Measurements from ENCODE around the gene ERMAP.

The ERMAP gene, protein sequence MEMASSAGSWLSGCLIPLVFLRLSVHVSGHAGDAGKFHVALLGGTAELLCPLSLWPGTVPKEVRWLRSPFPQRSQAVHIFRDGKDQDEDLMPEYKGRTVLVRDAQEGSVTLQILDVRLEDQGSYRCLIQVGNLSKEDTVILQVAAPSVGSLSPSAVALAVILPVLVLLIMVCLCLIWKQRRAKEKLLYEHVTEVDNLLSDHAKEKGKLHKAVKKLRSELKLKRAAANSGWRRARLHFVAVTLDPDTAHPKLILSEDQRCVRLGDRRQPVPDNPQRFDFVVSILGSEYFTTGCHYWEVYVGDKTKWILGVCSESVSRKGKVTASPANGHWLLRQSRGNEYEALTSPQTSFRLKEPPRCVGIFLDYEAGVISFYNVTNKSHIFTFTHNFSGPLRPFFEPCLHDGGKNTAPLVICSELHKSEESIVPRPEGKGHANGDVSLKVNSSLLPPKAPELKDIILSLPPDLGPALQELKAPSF

DNA sequence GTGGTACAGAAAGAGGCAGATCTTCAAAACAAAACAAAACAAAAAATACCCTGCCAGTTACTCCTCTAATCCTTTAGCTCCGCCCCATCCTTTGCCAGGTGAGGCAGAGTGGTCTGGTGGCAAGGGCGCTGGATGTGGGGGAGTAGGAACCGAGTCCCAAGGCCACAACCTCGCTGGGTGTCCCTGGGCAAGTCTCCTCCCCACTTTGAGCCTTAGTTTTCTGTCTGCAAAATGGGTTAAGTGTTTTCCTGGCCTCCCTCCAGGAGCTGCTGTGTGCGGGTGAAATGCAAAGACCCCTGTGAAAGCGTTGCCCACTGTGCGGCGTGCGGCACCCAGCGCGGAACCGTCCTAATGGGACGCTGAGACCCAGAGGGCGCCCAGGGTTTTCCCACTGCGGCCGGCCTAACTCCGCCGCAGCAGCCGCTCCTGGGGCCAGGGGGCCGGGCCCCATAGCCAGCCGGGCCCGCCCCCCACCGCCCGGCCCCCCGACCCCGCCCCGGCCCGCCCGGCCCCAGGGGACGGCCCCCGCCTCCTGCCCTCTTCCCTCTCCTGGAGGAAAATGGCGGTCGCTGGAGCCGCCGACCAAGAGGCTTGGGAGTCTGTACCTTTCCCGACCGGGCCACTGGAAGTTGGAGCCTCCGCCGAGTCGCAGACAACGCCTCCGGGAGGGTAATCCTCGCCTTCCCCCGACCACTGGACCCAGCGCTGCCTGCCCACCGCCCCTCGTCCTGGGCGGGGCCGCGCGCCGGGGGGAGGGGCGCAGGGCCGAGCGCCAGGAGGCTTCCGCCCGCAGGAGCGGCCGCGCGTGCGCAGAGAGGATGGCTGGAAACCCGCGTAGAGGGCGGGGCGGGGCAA is at the start of gene ERMAP, which contains the start of gene SVBP:
ERMAP (plus strand) TSS at position 538 of the 855 bp plus-strand sequence. CDS start 13,327 bp downstream, outside the sequence.
SVBP (minus strand) TSS at position 813 of the 855 bp plus-strand sequence. CDS start 853 bp downstream, outside the sequence.
- in situ Hi-C loops (cut with HindIII; ENCODE audit: low sequenced_read_pairs) = no loop called here
- DNase-seq (ENCODE audit: low read depth) = peak; percentile 45
- peak within 1 kb of the TSS; percentile 71 for H3K4me3 ChIP-seq (ENCODE audit: low read depth, low read length)
- TF ChIP-seq, protein P1, sequence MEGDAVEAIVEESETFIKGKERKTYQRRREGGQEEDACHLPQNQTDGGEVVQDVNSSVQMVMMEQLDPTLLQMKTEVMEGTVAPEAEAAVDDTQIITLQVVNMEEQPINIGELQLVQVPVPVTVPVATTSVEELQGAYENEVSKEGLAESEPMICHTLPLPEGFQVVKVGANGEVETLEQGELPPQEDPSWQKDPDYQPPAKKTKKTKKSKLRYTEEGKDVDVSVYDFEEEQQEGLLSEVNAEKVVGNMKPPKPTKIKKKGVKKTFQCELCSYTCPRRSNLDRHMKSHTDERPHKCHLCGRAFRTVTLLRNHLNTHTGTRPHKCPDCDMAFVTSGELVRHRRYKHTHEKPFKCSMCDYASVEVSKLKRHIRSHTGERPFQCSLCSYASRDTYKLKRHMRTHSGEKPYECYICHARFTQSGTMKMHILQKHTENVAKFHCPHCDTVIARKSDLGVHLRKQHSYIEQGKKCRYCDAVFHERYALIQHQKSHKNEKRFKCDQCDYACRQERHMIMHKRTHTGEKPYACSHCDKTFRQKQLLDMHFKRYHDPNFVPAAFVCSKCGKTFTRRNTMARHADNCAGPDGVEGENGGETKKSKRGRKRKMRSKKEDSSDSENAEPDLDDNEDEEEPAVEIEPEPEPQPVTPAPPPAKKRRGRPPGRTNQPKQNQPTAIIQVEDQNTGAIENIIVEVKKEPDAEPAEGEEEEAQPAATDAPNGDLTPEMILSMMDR (IDR thresholded peaks at IDR 0.05; ENCODE audit: low read depth, low read length, missing control alignments) = no peak

DNA sequence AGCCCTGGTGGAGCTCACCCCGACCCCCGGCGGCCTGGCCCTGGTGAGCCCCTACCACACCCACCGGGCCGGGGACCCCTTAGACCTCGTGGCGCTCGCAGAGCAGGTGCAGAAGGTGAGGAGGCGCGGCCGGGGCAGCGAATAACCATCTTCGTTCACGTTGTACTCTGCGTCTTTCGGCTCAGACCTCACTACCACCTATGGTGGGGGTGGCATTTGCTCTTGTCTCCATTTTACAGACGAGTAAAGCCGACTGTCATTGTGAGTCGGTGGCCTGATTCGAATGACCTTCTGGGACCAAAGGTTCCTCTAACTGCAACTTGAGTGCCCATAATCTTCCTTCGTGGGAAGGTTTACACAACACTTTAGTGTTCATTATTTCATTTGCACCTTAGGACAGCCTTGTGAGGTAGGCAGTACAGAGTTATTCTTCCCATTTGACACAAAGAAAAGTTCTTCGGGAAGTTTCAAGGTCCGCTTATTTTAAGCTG is 49.4 kb upstream of the ERMAP start:
- TF ChIP-seq, protein P1 (IDR thresholded peaks at IDR 0.05; ENCODE audit: low read depth, low read length, missing control alignments) = no peak
- H3K4me3 ChIP-seq (ENCODE audit: low read depth, low read length) = peak overlapping the region; percentile 69
- DNase-seq (ENCODE audit: low read depth) = no peak
- in situ Hi-C loops (cut with HindIII; ENCODE audit: low sequenced_read_pairs) = no loop called here

DNA sequence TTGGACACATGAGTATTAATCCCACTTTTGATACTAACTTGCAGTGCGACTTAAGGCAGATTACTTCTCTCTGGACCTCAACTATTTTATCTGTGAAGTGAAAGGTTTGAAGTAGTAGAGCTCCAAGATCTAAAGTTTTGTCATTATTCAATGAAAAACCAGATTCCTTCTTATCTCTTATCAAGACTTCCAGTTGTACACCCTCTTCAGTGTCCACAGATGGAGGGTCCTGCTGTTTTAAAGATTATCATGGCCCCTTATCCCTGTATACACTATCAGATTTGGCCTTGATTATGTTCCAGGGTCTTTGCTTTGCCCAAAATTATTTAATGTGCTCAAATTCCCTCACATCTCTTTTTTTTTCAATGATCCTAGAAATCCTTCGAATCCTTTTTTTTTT is 48.8 kb upstream of the ERMAP start:
- in situ Hi-C loops (cut with HindIII; ENCODE audit: low sequenced_read_pairs) = no loop called here
- TF ChIP-seq, protein P1 (IDR thresholded peaks at IDR 0.05; ENCODE audit: low read depth, low read length, missing control alignments) = no peak
- peak overlapping the region; percentile 69 for H3K4me3 ChIP-seq (ENCODE audit: low read depth, low read length)
- no peak for DNase-seq (ENCODE audit: low read depth)

DNA sequence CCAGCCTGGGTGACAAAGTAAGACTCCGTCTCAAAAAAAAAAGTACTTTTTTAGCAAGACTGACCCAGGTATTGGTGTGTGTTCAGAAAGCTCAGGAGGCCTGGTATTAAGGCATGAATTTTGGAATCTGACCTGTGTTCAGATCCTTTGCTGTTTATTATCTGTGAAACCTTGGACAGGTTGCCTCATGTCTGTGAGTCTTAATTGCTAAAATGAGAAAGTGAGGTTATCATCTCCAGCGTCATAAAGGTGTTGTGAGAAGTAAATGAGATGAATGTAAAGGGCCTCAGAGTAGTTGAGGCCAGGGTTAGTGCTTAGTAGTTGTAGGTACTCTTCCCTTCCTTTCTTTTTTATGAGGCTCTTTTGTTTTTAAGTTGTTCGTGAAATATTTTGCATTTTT is 47.1 kb upstream of the ERMAP start:
- in situ Hi-C loops (cut with HindIII; ENCODE audit: low sequenced_read_pairs) = no loop called here
- DNase-seq (ENCODE audit: low read depth) = no peak
- TF ChIP-seq, protein P1 (IDR thresholded peaks at IDR 0.05; ENCODE audit: low read depth, low read length, missing control alignments) = no peak
- H3K4me3 ChIP-seq (ENCODE audit: low read depth, low read length) = no peak overlapping the region

DNA sequence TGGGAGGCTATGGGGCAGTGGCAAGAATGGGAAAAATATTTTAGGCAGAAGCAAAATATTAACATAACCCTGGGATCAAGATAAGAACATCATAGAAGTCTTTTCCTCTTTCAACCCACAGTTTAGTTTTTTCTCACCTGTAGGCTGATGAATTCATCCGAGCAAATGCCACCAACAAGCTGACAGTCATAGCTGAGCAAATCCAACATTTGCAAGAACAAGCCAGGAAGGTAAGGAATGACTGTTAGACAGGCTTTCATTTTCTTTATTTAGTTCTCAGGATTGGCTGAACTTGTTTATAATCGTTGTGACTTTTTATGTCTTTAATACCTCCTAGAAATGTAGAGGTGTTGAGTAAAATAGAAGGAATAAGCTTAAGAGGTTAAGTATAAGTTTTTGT is 43.5 kb upstream of the ERMAP start:
- no peak for DNase-seq (ENCODE audit: low read depth)
- H3K4me3 ChIP-seq (ENCODE audit: low read depth, low read length) = no peak overlapping the region
- in situ Hi-C loops (cut with HindIII; ENCODE audit: low sequenced_read_pairs) = no loop called here
- TF ChIP-seq, protein P1 (IDR thresholded peaks at IDR 0.05; ENCODE audit: low read depth, low read length, missing control alignments) = no peak

DNA sequence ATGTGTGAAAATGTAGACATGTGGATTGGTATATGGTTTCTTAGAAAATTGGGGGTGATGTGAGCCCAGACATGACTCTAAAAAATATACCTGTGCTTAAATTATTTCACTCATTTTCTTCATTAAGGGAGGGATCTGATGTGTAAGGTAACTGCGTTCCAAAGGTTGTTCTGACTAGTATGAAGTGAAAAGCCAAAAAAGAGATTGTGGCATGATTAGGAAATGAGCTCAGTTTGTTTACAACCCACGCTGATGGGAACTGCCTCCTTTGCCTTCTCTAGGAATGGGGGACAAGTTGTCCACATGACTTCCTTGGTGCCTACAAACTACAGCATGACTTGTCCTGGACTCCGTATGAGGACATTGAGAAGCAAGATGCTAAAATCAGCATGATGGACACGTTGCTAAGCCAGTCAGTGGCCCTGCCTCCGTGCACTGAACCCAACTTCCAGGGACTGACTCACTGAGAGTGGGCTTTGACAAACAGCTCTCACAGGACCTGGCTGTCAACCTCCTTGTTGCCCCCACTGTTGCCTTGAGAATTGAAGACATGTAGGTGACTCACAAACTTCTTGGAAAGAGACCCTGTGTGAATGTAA is 41.9 kb upstream of the ERMAP start:
- TF ChIP-seq, protein P1 (IDR thresholded peaks at IDR 0.05; ENCODE audit: low read depth, low read length, missing control alignments) = no peak
- H3K4me3 ChIP-seq (ENCODE audit: low read depth, low read length) = no peak overlapping the region
- in situ Hi-C loops (cut with HindIII; ENCODE audit: low sequenced_read_pairs) = no loop called here
- no peak for DNase-seq (ENCODE audit: low read depth)

Data from astrocyte of the cerebellum (primary cell).